Fibroblast of the conjunctiva (primary cell): Measurements from ENCODE around the gene TMEM132D.

Experiments
- DNase-seq: peaks from one replicate; pipeline ENCODE4 v3.0.0-alpha.2; 2010; ENCODE audit warnings: low read depth

The TMEM132D gene

DNA sequence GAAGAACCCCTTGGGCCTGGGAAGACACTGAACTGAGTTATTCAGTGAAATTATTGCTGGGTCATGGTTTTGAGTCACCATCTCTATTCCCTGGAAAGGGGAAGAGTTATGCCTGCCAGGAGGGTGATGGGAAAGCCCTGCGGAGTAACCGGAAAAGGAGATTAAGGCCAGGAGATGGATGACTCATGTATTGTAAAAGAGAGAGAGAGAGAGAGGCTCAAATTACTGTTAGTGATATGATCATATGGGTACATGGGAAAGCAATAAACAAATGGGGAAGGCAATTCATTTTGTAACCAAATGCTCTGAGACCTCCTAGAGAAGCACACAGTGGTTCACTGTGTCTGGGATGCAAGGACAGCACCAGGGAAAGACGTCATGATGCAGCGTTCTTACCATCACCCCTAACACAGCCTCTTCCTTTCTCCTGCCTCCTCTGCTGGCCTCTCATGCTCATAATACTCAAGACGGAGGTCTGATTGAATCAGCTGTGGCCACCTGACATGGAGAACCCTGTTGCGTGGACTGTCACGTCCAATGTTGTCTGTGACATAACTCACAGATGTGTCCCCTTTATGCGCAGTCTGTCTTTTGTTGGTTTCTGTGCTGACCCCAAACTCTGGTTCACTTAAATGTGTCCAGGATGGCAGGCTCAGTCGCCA, 243.7 kb downstream of the TMEM132D start:
- peak; percentile 12 for DNase-seq

DNA sequence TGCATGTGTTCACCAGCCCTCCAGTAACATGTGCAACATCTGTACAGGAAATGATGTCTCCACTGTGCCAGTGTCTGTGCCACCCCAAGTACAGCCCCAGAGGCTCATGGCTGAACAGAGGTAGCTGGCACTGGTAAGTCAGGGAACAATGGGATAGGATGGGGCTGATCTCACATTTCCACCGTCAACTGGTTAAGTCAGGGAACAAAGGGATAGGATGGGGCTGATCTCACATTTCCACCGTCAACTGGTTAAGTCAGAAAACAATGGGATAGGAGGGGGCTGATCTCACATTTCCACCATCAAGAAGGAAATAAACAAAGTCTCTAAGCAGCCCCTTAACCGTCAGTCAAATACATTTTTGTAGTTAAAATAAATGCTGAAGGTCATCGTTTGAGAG, 246.6 kb downstream of the TMEM132D start:
- no peak for DNase-seq

DNA sequence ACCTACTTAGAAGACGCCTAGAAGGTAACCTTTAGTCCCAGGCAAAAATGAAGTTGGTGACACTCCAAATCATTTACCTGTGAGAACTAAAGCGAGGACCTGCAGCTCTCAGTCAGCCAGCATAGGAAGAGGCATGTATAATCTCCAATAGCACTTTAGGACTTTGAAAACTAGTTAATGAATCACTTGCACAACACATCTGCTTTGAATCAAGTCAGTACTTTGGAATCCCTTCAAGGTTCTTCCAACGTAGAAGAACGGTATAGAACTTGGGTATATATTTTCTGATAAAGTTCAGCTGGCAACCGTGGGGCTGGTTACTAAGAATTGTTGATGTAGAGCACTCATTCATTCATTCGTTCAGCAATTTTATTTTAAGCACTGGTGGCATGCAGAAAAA, 251.9 kb downstream of the TMEM132D start:
- DNase-seq, result peak; percentile 17

DNA sequence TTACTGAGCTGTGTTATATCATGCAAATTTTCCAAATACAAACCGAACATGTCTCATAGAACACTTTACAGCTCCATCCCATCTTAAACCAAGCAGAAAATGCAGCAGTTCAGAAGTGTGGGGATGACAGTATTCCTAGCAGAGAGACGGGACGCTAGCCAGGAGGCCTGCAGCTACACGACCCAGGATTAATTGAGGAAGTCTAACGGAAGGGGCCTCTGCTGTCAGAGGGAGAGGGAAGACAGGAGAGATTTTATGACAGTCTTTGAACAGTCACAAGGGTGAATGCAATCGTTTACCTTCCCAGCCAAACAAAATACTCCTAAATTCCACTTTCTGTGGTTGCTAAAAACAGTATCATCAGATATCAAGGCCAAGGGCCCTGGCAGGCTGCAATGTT, 261.9 kb downstream of the TMEM132D start:
- no peak for DNase-seq

DNA sequence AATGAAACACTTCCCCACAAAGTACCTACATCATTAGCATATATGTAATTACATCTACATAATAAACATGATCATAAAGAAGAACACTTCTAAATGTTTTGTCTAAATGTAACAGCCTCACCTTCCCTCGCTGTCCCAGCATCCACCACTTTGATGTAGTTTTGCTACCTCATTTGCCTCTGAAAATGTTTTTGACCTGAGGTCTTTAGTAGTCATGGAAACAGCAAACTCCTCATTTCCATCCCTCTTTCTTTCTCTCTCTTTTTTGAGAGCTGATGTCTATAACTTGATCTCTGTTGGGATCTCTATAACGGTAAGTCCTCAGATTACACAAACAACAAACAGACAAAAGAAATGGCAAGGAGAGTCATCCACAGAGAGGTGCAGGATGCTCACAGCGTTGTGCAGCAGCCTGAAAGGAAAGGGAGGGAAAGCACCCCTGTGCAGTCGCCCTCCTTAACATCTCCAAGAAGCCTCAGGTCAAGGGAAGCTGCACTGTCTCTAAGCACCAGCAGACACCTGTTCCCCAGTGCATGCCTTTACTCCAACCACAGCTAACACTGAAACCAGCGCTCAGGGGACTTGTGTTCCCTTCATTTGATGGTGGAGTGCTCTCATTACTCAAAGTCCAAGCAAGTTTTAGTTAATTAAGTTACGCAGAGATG, 268.7 kb downstream of the TMEM132D start:
- DNase-seq, result no peak

DNA sequence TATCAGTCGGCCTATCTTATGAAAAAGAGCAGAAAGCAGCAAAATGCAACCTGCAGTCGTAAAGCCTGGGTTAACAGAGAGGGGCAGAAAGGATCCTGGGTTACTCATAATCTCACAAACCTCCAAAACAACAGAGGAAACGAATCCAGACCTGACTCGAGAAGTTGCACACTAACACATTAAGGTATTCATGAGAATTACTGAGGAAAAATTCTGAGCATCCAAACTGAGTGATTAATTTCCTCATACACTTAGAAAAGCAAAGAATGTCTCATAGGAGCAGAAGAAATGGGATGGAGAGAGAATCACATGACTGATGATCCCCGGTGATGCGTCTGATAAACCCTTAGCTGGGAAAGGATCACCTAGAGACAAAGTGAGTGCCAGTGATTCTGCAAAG, 272.5 kb downstream of the TMEM132D start:
- no peak for DNase-seq

DNA sequence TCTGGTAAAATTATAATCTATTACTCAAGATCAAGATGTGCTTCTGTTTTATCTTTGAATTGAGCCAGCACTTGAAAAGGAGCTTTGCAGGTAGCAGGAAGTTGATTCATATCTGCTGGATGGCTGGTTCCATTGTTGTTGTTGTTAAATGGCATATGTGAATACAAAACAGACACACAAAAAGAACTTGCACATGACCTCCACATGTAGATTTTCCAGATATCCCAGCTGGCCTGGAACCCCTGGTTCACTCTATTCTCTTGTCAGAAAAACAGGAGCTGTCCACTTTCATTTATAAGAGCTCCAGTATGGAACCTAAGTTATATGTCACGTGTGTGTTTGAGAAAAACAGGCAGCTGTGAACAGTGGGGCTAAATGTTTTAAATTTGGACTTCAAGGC, 273.9 kb downstream of the TMEM132D start:
- DNase-seq, result no peak

DNA sequence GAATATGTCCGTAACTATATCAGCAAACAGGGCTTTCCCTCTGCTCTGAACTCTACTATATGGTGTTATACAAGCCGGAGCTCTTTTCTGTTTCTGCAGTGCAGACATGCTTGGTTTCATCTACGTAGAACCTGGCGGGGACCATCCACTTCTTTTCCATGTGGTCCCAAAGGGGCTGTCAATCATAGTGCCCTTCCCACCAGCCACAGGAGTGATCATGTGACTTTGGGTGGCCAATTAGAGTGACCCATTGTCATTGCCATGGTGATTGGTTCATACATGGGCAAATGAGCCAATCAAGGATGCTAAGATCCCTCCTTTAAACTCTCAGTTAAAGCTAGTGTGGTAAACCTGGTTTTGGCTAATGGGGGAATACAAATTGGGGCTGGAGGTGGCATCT, 281.3 kb downstream of the TMEM132D start:
- no peak for DNase-seq

DNA sequence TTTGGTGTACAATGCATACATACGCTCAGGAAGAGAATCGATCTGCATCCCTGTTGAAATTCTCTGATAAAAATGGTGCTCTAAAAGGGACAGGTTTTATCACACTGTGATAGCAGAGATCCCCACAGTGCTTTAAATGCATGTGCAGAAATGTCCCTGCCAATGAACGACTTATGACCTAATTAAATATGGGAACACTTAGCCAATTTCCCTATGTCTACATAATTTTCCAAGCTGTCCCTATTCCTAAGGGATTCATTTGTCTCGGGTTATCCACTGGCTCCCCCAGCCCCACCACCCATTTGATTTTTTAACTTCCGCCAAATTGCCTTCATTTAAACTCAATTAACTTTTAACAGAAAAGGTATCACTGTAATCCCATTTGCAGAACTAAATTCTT, 284.6 kb downstream of the TMEM132D start:
- no peak for DNase-seq

DNA sequence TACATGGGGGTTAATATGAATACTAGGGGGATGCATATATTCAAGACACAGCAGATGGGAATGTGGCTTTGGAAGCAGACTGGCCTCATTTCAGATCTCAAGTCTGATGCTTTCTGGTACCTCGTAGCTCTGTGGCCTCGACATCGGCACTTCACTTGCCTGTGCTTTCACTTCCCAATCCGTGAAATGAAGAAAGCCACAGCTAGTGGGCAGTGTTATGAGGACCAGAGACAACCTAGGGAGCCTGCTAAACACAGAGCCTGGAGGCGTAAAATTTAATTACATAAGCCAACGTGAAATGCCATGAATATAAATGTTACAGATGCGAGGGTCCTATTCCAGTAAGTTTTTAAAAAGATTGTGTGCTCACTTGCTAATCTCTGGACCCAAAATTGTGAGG, 286.0 kb downstream of the TMEM132D start:
- DNase-seq, result no peak

DNA sequence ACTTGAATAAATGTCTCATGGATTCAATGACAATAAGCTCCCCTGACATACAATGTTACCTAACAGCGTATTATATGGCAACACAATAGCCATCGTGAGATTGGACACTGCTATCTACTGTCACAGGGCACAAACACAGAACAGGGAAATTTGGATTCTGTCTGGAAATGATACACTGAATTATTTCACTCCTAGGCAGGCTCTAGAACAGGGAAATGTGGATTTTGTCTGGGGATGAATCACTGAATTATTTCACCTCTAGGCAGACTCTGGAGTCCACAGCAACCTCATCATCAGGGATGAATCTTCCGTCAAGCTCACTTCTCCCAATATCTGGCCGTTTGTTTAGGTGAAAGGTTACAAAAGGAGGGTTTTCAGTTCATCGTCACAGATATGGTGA, 288.8 kb downstream of the TMEM132D start:
- no peak for DNase-seq

DNA sequence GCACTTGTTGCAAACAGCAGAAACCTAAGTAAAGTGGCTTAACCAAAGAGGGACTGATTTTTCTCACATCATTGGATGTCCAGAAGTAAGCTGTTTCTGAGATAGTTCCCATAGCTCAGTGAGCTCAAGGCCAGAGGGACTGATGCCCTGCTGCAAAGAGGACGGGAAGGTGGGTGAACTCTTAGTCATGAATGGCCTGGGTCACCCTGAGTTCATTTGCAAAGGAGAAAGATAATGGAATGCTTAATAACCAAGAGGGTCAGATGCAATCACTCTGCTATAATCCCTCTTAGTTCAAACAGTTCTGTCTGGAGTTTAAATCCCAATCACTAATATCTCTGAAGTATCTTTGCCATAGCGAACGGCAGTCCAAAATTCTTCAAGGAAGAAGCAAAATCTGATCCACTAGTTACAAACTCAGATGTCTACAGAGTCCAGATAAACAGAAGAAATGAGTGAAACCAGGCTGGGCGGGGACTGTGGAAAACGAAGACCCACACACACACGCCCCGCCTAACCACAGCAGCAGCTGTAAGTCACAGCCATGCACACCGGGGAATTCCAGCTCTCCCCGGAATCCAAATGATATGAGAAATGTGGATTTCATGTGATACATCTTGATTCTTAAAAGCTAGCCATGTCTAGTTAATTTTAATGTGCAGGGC, 289.5 kb downstream of the TMEM132D start:
- DNase-seq, result no peak

DNA sequence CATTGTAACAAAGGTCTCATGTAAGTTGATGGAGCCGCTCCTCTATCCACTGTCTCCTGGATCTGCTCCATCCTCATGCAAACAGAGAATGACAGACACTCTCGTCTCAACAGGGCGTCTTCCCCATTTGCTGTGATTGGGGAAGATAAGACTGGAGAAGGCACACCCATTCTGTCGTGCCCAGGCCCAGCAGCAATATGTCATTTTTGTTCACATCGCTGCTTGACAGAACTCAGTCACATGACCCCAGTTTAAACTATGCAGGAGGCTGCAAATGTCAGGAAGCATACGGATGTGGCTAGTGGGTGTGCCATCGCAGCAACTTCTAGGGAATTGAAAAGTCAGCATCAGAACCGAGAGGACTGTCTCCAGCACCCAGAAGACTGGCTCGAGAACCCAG, 290.5 kb downstream of the TMEM132D start:
- DNase-seq, result no peak

DNA sequence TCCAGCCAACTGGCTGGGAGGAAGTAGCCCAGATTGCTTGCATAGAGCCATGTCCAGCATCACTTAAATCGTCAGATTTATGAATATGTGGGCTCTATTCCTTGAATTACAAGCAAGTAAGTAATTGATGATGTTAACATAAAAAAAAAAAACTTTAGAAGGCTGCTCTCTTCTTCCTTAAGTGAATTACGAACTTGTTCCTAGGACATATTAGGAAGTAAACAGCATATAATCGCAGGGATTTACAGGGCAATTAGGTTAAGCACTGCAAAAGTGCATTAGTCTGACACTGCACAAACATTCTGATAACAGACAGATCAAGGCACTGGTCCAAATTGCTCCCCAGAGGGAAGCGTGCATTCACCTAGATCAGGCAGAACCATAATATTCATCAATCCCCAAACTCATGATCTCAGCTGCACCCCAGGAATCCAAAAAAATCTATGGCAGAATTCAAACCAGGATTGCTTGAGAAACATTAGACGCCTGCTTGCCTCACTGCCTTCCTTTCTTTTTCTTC, 293.2 kb downstream of the TMEM132D start:
- DNase-seq, result no peak

DNA sequence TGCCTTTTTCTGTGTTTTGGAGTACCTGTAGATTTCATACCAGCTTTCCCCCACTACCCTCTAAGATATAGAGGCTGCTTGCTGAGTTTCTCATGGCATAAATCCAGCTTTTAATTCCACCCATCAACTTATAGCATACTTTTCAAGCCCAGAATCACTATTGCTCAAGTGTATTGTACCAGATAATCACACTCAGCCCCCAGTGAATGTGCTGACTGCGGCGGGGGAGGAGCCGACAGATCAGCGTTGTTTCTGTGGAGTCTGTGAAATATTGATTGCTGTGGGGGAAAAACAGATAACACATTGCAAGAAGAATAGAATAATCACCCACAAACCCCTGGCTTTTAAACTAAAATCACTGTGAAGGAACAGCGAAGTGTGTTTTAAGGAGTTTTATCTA, 296.1 kb downstream of the TMEM132D start:
- DNase-seq, result no peak

DNA sequence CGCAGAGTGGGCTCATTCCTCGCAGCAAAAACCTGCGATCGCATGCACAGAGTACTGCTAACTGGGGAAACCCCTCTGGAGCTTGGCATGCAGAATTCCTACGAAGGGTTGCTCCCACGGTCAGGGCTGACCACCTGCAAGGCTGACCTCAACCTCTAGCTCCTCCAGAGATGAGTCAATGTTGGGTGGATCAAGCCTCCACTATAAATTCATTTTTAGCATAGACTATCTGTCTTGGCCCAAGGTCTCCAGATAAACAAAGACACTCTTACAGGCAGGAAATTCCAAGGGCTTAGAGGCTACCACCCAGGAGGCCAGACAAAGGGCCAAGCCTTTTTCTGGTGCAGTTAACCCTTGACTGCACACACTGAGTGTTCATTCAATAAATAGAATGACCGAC, 296.5 kb downstream of the TMEM132D start:
- peak; percentile 6 for DNase-seq

DNA sequence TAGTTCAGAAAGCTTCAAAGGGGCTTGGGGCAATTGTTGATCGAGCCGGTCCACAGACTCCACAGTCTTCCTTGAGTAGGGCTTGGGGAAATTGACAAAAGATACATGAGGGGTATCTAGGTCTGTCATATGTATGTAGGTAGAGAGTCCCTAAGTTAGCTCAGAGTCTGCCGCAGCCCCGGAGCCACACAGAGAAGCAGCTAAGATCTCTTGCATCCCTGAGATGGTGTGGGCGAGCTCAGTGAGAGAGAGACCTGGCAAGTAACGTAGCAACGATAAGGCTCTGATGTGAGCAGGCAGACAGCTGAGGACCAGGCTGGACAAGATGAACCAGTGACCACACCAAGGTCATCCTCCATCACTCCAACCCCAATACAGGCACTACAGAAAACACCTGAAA, 297.6 kb downstream of the TMEM132D start:
- DNase-seq, result no peak

DNA sequence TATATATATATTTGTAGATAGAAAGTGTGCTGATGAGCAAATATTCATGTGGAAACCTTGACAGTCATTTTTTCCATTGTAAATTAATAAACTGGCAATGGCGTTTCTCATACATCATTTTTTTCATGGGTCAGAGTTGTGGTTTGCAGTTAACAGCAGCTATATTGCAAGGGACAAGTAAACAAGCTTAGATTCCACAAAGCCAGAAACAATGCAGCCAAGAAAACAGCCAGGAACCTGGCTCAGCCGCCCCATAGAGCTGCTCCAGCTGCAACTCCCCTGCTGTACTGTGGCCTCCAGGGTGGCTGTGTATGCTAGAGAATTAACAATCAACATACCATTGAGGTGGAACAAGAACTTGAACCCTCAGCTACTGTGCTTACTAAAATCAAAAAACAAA, 298.2 kb downstream of the TMEM132D start:
- DNase-seq, result no peak

DNA sequence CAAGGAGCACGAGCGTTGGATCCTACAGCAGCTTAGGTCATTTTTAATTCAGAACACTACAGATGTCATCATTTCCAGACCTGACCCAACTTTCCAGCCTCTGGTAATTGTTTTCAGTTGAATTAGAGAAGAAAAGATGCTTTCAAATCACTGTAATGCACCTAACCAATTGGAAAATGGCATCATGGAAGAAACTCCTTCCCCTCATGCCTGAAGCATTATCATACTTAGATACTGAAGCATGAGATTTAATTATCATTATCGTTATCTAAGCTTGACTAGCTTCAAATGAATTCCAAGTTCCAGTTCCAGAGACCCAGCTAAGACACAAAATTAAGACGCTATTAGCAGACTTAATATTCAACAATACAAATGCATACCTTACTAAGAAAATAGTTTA, 299.3 kb downstream of the TMEM132D start:
- no peak for DNase-seq

DNA sequence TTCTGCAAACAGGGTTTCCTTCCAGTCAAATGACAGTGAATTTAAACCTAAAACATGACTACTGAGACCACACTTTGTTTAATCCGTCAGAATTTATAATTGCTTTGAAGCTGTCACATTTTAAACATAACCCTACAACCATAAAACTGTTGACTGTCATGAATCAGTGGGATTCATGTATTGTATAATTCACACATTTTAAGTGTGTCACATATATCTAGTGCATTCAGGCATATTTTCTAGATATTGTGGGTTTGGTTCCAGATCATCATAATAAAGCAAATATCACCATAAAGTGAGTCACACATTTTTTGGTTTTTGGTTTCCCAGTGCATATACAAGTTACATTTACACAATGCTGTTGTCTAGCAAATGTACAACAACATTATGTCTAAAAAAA, 304.4 kb downstream of the TMEM132D start:
- DNase-seq, result no peak

DNA sequence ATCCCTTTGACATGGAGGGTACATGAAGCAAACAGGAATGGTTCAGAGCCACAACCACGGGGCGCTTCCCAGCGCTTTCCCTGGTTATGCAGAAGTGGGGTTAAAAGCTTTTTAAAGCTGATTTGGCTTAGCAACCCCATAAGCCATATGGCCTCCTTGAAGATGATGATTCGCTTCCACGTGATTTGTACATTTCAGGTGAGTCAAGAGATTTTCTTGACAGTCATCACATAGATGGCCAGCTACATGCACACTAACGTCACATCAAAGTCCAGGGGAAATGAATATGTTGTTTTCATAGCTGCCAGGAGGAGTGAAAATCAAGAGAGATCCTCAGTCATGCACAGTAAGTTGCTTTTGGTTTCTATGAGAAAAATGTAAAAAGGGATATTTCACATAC, 309.7 kb downstream of the TMEM132D start:
- DNase-seq, result no peak

DNA sequence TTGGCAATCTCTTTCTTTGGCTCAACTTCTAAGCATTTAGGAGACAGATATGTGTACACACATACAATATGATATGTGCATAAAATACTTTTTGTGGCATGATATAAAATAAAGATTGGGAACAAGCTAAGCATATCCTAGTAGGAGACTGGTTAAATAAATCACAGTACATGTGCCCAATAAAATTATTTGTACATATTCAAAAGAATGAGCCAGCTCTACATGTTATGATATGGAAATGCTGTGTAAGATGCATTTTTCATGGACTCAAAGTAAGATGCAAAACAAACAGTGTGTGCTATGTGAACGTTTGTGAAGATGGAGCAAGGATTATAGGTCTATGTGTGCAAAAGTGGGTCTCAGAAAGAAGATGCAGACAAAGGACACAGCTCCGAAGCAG, 311.4 kb downstream of the TMEM132D start:
- DNase-seq, result no peak

DNA sequence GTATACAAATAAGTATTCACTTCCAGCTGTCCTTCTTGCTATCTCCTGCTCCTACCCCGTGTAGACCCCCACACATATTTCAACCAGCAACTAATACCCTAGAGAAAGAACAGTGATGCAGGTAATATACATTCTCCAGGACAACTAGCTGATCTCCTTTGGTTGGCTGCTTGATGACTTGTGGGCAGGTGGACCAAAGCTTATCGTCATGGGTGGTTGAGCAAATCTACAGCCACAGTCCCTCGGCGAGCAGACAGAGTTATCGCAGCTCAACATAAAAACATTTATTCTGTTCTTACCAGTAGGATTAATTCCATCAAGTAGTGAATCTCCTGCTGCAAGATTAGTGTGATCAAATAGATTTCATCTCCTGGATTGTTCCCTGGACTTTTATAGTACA, 314.3 kb downstream of the TMEM132D start:
- no peak for DNase-seq
